22Rv1 (cell line): Measurements from ENCODE around the gene GSTP1.
A peak's percentile ranks its signal among the peaks of the same experiment; 100 is the strongest.

Experiments used
- H3K27ac ChIP-seq: fragments of 450-650 bp; 2 replicates; pipeline ENCODE4 v1.5.1; 2017
- ZFX ChIP-seq: fragments of 450-650 bp; IDR thresholded peaks from 2 replicates; pipeline ENCODE4 v1.6.1; 2017; ENCODE audit warnings: antibody characterized with exemption, borderline replicate concordance
- TF ChIP-seq, protein P1 (sequence below): fragments of 450-650 bp; IDR thresholded peaks from 2 replicates; pipeline ENCODE4 v1.5.1; 2017; ENCODE audit warnings: mild to moderate bottlenecking

GSTP1 gene

DNA sequence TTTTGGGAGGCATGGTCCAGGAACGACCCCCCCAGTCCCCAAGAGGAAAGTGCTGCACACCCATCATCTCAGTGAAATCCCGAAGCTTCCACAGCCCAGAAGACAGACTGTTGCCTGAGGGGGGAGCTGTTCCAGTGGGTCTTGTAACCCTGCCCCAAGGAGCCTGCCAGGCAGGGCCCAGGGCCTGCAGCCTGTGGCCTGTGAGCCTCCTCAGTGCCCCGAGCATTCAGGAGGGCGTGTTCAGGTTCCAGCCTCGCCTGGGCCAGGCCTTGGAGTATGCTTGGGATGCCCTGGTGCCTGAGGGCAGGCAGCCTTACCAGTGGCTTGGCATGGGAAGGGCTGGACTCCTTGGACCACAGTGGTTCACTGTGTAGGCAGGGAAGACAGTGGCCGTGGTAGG is 42.4 kb upstream of the GSTP1 start:
- H3K27ac ChIP-seq, result no peak overlapping the region
- TF ChIP-seq, protein P1, sequence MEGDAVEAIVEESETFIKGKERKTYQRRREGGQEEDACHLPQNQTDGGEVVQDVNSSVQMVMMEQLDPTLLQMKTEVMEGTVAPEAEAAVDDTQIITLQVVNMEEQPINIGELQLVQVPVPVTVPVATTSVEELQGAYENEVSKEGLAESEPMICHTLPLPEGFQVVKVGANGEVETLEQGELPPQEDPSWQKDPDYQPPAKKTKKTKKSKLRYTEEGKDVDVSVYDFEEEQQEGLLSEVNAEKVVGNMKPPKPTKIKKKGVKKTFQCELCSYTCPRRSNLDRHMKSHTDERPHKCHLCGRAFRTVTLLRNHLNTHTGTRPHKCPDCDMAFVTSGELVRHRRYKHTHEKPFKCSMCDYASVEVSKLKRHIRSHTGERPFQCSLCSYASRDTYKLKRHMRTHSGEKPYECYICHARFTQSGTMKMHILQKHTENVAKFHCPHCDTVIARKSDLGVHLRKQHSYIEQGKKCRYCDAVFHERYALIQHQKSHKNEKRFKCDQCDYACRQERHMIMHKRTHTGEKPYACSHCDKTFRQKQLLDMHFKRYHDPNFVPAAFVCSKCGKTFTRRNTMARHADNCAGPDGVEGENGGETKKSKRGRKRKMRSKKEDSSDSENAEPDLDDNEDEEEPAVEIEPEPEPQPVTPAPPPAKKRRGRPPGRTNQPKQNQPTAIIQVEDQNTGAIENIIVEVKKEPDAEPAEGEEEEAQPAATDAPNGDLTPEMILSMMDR, result no peak
- TF ChIP-seq ZFX, result no peak

DNA sequence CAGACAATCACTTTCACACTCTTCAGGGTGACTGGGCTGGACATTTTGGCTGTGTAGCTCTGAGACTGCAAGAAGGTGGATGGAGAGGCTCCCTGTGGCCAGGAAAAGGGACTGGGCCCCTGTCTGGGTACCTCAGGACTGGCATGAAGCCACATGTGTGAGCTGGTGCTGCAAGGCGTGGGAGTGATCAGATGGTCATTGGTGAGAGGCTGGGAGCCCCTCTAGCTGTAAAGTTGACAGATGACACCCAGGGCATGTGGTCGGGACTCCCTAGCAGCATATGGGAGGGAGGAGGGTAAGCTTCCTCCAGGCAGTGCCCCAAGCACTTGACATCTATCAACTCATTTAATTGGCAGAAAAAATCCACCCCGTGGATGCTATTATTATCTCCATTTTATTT is 41.4 kb upstream of the GSTP1 start:
- TF ChIP-seq, protein P1, result no peak
- TF ChIP-seq ZFX, result no peak
- H3K27ac ChIP-seq, result no peak overlapping the region

DNA sequence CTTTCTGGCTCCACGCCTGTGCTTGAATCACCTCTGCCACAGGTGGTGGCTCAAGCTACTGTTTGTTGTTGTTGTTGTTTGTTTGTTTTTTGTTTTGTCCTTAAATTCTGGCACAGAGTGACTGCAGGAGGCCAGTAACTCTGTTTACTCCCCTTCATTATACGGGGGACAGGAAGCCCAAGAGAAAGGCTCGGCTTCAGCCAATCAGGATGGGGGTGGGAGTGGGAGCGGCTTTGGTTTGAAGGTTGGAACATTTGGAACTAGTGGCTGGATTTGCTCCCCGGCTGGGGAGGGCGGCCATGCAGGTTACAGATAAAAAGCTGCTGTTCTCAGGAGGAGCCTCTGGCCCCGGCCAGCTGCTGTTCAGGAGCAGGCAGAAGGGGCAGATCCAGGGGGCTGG is 40.6 kb upstream of the GSTP1 start:
- TF ChIP-seq, protein P1, result no peak
- no peak for TF ChIP-seq ZFX
- no peak overlapping the region for H3K27ac ChIP-seq

DNA sequence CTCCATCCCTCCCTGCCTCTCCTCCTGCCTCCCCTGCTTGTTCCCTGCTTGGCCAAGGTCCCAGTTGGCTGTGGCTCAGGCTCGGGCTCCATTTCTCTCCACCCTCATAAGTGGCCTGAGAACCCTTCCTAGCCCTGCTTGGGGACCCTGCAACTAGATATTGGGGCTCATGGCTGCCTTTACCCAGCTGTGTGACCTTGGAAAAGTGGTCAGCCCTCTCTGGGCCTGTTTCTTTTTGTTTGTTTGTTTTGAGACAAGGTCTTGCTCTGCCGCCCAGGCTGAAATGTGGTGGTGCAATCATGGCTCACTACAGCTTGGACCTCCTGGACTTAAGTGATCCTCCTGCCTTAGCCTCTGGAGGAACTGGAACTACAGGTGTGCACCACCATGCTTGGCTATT is 40.0 kb upstream of the GSTP1 start:
- no peak for TF ChIP-seq ZFX
- TF ChIP-seq, protein P1, result no peak
- no peak overlapping the region for H3K27ac ChIP-seq

DNA sequence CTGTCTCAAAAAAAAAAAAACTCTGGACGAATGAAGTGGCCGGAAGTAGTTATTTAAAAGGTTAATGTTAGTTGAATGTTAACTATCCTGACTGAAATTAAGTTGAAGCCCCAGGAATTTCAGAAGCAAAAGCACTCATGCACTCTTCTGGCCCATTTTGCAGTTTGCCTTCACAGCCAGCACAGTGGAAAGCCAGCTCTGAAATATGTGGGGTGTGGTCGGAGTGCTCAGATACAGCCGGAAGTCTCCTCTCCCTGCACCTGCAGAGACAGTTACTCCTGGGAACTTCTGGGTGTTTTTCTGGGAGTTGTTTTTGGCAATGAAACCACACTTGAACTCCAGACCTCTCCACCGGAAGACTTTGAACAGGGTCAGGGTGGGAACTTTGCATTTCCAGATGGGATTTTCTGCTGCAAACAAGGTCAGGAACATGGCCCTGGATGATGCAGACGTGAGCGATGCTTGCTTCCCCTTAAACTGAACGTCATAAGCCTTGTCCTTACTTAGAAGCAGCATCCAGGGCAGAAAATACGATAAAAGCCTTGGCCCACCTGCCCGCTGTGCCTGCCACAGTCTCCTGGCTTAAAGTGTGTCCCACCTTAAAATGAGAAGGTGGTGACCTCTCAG is 38.9 kb upstream of the GSTP1 start:
- no peak overlapping the region for H3K27ac ChIP-seq
- TF ChIP-seq ZFX, result no peak
- TF ChIP-seq, protein P1, result no peak

DNA sequence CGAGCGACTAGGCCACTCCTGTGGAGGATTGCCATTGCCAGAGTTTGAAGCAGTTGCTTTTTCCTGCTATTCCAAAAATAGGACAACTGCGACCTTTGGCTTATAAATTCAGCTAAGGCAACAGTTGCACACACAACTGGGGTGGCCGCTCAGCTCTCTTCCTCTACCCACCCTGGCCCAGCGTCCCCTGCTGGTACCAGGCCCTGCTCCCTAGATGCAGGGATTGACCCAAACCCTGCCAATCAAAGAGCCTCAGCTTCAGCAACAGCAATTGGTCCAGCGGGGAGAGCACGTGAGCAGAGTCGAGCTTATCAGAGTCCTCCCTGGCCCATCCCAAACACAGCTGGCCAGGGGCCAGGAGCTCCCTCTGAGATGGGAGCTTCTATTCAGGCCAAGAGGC is 38.3 kb upstream of the GSTP1 start:
- no peak overlapping the region for H3K27ac ChIP-seq
- no peak for TF ChIP-seq ZFX
- TF ChIP-seq, protein P1, result no peak

DNA sequence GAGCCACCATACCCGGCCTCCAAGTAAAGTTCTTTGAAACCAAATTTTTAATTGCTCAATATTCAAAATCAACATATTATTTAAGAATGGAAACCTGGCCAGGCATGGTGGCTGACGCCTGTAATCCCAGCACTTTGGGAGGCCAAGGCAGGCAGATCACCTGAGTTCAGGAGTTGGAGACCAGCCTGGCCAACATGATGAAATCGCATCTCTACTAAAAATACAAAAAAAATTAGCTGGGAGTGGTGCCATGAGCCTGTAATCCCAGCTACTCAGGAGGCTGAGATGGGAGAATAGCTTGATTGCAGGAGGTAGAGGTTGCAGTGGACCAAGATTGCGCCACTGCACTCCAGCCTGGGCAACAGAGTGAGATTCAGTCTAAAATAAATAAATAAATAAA is 35.5 kb upstream of the GSTP1 start:
- H3K27ac ChIP-seq, result peak overlapping the region; percentile 50

DNA sequence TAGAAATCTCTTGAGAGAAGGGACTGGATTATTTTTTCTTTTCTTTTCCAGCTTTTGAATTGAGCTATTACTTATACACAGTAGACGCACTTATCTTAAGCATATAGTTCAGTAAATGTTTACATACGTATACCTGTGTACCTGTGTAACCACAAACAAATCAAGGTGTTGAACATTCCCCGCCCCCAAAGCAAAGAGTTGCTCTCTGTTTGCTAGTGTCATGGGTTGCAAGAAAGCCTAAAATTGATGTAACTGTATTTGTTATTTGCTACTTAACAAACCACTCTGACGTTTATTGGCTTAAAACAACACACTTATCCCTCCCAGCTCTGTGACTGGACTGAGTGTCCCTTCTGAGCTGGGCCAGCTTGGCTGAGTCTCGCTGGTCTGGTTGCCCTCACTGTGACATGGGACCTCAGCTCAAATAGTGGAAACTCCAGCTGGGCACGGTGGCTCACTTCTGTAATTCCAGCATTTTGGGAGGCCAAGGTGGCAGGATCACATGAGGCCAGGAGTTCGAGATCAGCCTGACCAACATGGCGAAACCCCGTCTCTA is 35.0 kb upstream of the GSTP1 start:
- no peak for TF ChIP-seq ZFX
- TF ChIP-seq, protein P1, result no peak
- H3K27ac ChIP-seq, result peak overlapping the region; percentile 50
